ENCODE results near the gene WASHC2C. TPM values are rescaled to one million over a fixed set of nuclear protein-coding genes. Genes with fewer than 3 reads are reported as not detected.
"Not testable (repeated sequence)": the region's sequence is repeated elsewhere in the genome, so short reads cannot be mapped to it uniquely, and the experiment has no call there.

The WASHC2C gene
- total RNA-seq, 1 experiment from 2014 or later, result 23.6 TPM

- H3K36me3 ChIP-seq, H3K4me3 ChIP-seq, H3K9me3 ChIP-seq, DNase-seq, H3K27me3 ChIP-seq: not testable (repeated sequence)
These were observed 27.0 kb downstream of the WASHC2C start for GRCh38 chr10:45753979-45754495.

GRCh38 chr10:45755083-45755482, 28.0 kb downstream of the WASHC2C start:
- not testable (repeated sequence) for H3K9me3 ChIP-seq, H3K36me3 ChIP-seq, H3K4me3 ChIP-seq, H3K27me3 ChIP-seq, DNase-seq

GRCh38 chr10:45756065-45756464, 29.0 kb downstream of the WASHC2C start:
- not testable (repeated sequence) for H3K4me3 ChIP-seq, H3K9me3 ChIP-seq, DNase-seq, H3K36me3 ChIP-seq, H3K27me3 ChIP-seq

- H3K27me3 ChIP-seq, DNase-seq, H3K4me3 ChIP-seq, H3K36me3 ChIP-seq, H3K9me3 ChIP-seq: not testable (repeated sequence)
These were observed 30.8 kb downstream of the WASHC2C start for GRCh38 chr10:45757661-45758396.

GRCh38 chr10:45761622-45762021, 34.6 kb downstream of the WASHC2C start:
- not testable (repeated sequence) for DNase-seq, H3K4me3 ChIP-seq, H3K27me3 ChIP-seq, H3K36me3 ChIP-seq, H3K9me3 ChIP-seq

- not testable (repeated sequence) for DNase-seq, H3K36me3 ChIP-seq, H3K9me3 ChIP-seq, H3K27me3 ChIP-seq, H3K4me3 ChIP-seq
These were observed 36.0 kb downstream of the WASHC2C start for GRCh38 chr10:45763037-45763436.

- H3K27me3 ChIP-seq, H3K4me3 ChIP-seq, DNase-seq, H3K36me3 ChIP-seq, H3K9me3 ChIP-seq: not testable (repeated sequence)
These were observed 41.3 kb downstream of the WASHC2C start for GRCh38 chr10:45768334-45768733.

GRCh38 chr10:45771757-45772461, 44.8 kb downstream of the WASHC2C start:
- H3K4me3 ChIP-seq, H3K27me3 ChIP-seq, H3K9me3 ChIP-seq, DNase-seq, H3K36me3 ChIP-seq: not testable (repeated sequence)

- not testable (repeated sequence) for H3K27me3 ChIP-seq, H3K4me3 ChIP-seq, H3K36me3 ChIP-seq, DNase-seq, H3K9me3 ChIP-seq
These were observed 59.2 kb downstream of the WASHC2C start for GRCh38 chr10:45786217-45786616.

- not testable (repeated sequence) for H3K27me3 ChIP-seq, DNase-seq, H3K4me3 ChIP-seq, H3K9me3 ChIP-seq, H3K36me3 ChIP-seq
These were observed 60.2 kb downstream of the WASHC2C start for GRCh38 chr10:45787212-45787741.

- not testable (repeated sequence) for H3K9me3 ChIP-seq, H3K4me3 ChIP-seq
These were observed 62.9 kb downstream of the WASHC2C start for GRCh38 chr10:45789991-45790390.

GRCh38 chr10:45790694-45791426, 63.8 kb downstream of the WASHC2C start:
- H3K27me3 ChIP-seq, H3K4me3 ChIP-seq, H3K9me3 ChIP-seq, DNase-seq, H3K36me3 ChIP-seq: not testable (repeated sequence)

More at GRCh38 chr10:45789991-45790390, 62.9 kb downstream of the WASHC2C start:
- H3K36me3 ChIP-seq, H3K27me3 ChIP-seq, DNase-seq: not testable (repeated sequence)

GRCh38 chr10:45794761-45795160, 67.7 kb downstream of the WASHC2C start:
- DNase-seq, H3K27me3 ChIP-seq, H3K9me3 ChIP-seq, H3K4me3 ChIP-seq, H3K36me3 ChIP-seq: not testable (repeated sequence)

GRCh38 chr10:45803060-45804010, 76.3 kb downstream of the WASHC2C start:
- H3K27me3 ChIP-seq, H3K36me3 ChIP-seq, H3K4me3 ChIP-seq, H3K9me3 ChIP-seq: not testable (repeated sequence)
- DNase-seq, result peak; percentile 33

- H3K36me3 ChIP-seq, H3K4me3 ChIP-seq, H3K9me3 ChIP-seq, H3K27me3 ChIP-seq, DNase-seq: not testable (repeated sequence)
These were observed 77.9 kb downstream of the WASHC2C start for GRCh38 chr10:45804996-45805395.

GRCh38 chr10:45809837-45810236, 82.8 kb downstream of the WASHC2C start:
- Histone ChIP-seq H3K9me3 (no peaks in the 10 kb centered on the region), H3K4me3 (no peak overlapping the region), H3K36me3 (no peaks in the 10 kb centered on the region), H3K27me3 (no peaks in the 10 kb centered on the region)
- no peak for DNase-seq

Data from MG63 (cell line).